GM19193 (cell line): ENCODE measurements around the gene TPMT.

Experiments
- POLR2A ChIP-seq: IDR thresholded peaks from 4 replicates; pipeline ENCODE4 v1.6.1; 2011; ENCODE audit not compliant: insufficient read depth, insufficient read length; ENCODE audit errors: extremely low read depth

The TPMT gene

DNA sequence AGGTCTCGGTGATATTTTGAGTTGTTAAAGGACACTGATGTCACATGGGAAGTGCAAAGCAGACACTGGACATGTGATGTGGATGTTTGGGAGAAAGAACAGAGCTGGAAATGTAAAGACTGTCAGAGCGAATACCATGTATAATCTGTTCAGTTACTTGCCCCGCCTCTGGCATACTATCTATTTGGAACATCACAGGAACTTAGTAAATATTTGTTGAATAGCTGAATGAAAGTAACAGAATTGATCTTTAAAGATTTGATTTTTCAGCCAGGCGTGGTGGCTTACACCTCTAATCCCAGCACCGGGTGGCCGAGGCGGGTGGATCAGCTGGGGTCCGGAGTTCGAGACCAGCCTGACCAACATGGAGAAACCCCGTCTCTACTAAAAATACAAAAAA is 18.6 kb downstream of the TPMT start:
- TF ChIP-seq POLR2A, result no peak

DNA sequence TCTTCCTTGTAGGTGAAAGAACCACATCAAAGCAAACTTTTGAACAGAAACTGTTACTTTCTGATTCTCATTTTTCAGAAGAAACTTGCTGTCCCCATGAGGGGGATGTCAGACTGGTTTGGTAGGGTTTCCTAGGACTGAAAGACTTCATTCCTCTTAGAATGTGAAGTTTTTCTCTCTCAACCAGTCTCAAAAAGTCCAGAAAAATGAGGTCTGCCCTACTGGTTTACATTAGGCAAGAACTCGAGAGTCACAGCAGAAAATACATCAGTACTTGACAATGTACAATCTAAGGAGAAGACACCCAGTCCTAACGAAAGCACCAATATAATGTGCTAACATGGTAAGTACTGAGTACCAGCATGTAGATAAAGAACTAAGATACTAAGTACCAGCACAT is 19.7 kb downstream of the TPMT start:
- TF ChIP-seq POLR2A, result no peak

DNA sequence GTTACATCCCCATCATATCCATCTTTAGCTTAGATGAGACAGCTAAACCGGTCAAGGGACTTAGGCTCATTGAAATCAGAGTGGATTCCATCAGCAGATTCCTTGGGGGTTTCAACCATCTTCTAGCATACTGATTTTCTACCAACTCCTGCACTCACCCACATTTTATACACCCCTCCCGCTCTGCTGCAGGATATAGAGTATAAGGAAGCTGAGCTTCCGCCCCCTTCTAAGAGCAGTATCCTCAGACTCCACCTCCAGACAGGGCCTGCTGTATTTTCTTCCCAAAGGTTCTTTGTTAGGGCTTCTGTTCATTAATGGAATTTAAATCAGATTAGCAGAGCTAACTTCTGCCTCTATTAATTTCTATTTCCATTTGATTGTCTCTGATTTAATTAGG is 22.5 kb downstream of the TPMT start:
- no peak for TF ChIP-seq POLR2A

DNA sequence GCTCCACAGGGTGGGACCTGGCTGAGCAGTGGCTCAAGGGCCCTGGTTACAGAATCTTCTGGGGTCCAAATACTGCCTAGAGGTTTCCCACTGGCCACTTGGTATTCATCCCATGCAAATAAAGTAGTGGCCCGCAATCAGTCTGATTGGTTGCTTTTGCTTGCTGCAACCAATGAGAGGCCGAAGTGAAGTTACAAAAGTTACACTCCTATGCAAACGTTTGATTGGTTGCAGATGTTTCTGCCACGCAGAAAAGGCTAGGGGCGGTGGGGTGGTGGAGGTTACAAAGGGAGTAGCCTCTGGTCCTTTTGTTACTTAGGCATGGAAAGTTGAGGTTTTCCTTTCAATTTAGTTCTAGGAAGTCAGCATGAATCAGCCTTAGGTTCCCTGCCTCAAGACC is 28.8 kb downstream of the TPMT start:
- TF ChIP-seq POLR2A, result no peak

DNA sequence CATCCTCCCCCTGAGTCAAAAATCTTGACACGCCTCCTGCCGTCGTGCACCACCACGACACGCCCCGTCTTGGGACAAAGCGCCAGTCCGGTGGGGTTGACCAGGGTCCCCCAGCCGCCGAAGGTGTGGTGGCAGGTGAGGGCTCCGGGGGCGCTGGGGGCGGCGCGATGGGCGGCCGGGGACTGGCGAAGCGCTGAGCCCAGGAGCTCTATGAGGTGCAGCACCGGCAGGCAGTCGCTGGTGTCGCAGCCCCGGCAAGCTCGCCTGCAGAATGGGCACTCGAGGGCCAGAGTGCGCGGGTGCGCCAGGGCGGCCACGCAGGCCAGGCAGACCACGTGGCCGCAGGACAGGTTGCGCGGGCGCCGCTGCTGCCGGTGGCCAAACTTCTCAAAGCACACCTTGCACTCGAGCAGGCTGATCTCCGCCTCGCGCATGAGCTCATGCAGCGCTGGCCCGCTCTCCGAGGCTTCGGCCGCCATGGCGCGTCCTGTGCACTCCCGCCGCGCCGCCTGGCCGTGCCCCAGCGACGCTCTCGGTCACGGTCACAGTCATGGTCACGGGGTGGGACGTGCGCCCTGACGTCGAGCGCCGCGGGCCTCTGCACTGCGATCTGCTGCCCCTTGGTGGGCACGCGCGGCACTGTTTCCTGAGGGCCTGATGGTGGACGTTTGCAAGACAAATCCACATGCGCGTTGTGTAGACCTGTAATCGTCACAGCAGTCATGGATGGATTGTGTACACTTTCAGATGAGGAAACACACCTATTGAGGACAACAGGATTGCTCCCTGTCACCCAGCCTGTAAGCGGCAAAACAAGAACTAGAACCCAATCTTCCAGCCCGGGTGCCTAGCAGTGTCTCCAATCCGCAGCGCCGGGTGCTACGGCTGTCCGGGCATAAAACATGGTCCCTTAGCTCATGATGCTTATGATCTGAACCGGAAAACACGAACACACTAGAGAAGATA is 32.5 kb downstream of the TPMT start, which contains the start of gene NHLRC1:
Gene NHLRC1, minus strand, starts transcription at position 550 of the 966 bp plus-strand sequence. Its CDS starts 71 bp downstream, at position 479.
- TF ChIP-seq POLR2A, result no peak

DNA sequence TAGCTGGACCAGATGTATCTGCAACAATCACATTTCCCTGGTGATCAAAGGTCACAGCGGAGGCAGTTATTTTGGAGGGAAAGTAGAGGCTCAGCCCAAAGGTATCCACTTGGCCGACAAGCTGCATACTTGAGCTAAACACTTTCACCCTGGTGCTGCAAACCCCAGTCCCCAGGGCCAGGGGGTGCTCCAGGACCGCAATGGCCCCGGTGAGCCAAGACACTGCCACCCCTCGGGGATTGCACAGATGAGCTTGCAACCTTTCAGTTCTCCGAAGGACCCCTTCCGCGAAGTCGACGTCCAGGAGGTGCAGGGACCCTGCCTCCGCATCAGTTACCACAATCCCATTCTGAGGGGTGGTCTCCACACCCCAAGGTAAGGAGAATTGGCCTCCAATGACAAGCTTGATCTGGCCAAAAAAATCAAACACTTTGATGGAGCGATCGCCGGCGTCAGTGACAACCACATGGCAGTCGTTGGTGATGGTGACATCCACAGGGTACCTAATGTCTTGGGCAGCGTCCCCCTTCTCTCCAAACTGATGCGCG is 33.2 kb downstream of the TPMT start:
- no peak for TF ChIP-seq POLR2A

DNA sequence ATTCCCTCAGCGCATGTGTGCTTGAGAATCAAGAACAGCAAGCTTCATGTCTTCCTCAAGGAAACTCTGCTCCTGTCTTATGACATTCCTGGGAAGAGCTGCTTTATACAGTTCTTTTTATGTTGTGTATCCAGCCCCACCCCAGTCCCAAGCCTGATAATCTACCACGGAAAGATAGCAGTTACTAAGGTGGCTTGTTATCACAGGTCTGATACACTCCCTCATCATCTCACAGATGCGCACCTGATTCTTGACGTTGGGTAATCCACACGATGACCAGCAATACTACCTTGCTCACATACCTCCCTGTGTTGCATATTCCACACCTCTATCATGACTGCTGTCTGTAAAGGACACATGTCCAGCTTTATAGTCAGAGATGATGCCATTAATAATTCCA is 35.6 kb downstream of the TPMT start:
- TF ChIP-seq POLR2A, result no peak

DNA sequence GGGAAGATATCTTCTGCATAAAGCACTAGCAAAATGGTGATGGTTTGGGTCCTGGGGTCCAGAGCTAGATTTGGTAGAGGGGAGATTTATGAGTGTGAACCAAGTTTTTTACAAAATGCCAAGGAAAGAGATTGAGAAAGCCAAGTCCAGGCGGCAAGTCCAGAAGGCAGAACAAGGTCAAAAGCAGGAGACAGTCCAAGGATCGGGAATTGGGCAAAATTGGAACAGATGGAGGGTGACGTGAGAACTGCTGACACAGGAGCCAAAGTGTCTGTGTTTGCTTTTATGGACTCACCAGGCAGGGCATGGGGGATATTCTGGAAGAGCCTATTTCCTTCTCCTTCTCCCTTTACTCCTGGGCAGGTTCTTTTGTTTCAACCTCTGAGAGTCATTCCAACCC is 36.5 kb downstream of the TPMT start:
- no peak for TF ChIP-seq POLR2A

DNA sequence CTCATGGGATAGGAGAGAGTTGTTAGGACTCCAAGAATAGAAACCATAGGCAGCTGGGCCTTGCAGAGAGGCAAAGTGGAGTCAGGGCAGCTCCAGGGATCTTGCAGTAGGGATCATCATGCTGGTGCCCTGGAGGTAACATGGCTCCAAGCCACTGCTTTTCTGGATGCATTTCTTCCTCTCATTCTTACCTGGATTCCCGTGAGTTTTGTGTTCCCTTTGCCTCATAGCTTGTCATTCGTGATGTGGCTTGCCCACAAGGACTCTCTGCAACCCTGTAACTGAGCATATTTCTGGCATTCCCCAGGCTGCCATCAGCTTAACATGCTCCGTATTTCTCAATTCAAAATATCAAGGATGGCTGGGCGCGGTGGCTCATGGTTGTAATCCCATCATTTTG is 37.7 kb downstream of the TPMT start:
- no peak for TF ChIP-seq POLR2A

GRCh38 chr6:18115356-18115755 is 39.5 kb downstream of the TPMT start:
- TF ChIP-seq POLR2A, result no peak

- TF ChIP-seq POLR2A, result no peak
These were observed 44.7 kb downstream of the TPMT start for GRCh38 chr6:18110162-18110561.

- TF ChIP-seq POLR2A, result no peak
These were observed 47.8 kb downstream of the TPMT start for GRCh38 chr6:18107061-18107460.

DNA sequence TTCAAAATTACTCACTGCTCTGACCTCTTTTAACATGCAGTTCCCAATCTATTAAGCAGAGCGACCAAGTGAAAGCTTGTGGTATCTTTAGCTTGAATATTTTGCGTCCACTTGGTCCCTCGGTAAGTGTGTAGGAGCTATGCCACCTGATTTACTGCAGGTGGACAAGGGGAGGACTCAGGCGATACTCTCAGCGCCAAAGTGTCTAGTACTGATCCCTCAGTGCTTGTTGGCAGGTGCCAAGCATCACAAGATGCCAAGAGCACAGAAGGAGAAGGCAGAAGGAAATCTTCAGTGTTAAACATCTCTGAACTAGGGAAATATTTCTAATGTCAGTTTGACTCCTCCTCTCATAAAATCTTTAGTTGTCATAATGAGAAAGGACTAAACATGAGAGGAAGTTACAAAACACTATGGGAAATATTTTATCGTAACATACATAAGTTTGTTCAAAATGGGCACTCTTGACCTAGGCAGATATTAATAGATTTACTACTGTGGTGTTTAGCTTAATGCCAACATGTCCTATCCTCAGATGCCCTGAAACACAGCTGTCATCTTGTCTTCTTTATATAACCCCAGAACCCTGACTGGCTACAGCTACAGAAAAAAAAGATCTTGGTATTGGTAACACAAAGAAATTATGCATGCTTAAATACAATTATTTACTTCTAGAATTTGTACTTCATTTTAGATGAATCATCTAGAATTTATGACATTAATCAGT is 51.9 kb downstream of the TPMT start:
- no peak for TF ChIP-seq POLR2A

DNA sequence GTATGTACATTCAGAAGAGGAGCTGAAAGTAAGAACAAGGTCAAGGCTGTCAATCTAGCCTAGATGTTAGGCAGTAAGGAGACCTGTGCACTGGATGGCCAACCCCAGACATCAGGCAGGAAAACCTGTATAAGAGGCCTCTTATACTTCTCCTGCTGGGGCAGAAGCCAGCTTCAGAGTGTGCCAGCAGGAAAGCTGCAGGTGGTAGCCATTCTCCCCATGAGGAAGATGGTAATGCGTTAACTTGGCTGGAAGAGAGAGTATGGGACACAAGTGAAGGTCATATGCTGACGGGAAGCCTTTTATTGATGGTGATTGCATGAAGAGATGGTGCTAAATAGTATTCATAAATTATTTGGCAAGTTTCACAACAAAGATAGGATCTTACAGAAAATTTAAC is 53.0 kb downstream of the TPMT start:
- no peak for TF ChIP-seq POLR2A

- no peak for TF ChIP-seq POLR2A
These were observed 53.6 kb downstream of the TPMT start for GRCh38 chr6:18101271-18101670.

- no peak for TF ChIP-seq POLR2A
These were observed 54.6 kb downstream of the TPMT start for GRCh38 chr6:18100296-18100695.

- TF ChIP-seq POLR2A, result no peak
These were observed 55.4 kb downstream of the TPMT start for GRCh38 chr6:18099511-18099910.

DNA sequence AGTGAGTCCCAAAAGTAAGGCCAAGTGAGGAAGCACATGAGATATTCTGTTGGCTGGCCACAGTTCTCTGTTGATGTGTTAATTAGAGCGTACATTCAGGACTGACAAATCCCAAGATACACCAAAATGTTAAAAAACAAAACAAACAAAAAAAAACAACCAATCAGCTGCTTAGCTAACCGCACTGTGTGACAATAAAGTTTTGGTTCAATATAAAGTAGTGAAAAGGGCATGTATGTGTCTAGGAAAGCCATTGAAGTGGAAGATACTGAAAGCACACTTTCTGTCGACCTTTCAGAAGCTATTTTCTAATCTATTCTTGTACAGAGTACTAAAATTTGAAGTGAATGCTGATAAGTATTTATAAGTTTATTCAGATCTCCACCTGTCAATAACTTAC is 58.5 kb downstream of the TPMT start:
- TF ChIP-seq POLR2A, result no peak
